Subcutaneous abdominal adipose tissue (tissue), 5 donors: ENCODE measurements around the gene IRF2.

Experiments
- H3K27ac ChIP-seq: one replicate; pipeline ENCODE4 v1.7.0; 2013; ENCODE audit warnings: low read depth, mild to moderate bottlenecking, inconsistent platforms, low read length, moderate library complexity
- H3K27me3 ChIP-seq, 5 donors: one replicate each; pipeline ENCODE4 v1.7.0; 2013; ENCODE audit warnings: low read length in 5 of 5, inconsistent platforms in 1 of 5; ENCODE audit not compliant: control insufficient read depth in 5 of 5, insufficient read depth in 4 of 5
- H3K36me3 ChIP-seq, 5 donors: one replicate each; pipeline ENCODE4 v1.7.0; 2013; ENCODE audit warnings: low read length in 5 of 5; ENCODE audit not compliant: control insufficient read depth in 5 of 5, insufficient read depth in 5 of 5
- H3K4me1 ChIP-seq, 5 donors: one replicate each; pipeline ENCODE4 v1.7.0; 2013; ENCODE audit warnings: low read length in 5 of 5, mild to moderate bottlenecking in 3 of 5, moderate library complexity in 1 of 5; ENCODE audit not compliant: control insufficient read depth in 5 of 5, insufficient read depth in 5 of 5
- H3K4me3 ChIP-seq, 5 donors: one replicate each; pipeline ENCODE4 v1.7.0; 2013; ENCODE audit warnings: low read length in 5 of 5, low read depth in 1 of 5
- H3K9ac ChIP-seq, 5 donors: one replicate each; pipeline ENCODE4 v1.7.0; 2013; ENCODE audit warnings: low read length in 5 of 5, mild to moderate bottlenecking in 4 of 5, moderate library complexity in 3 of 5
- H3K9me3 ChIP-seq, 5 donors: one replicate each; pipeline ENCODE4 v1.7.0; 2013; ENCODE audit warnings: low read length in 5 of 5; ENCODE audit not compliant: control insufficient read depth in 5 of 5
- donor health status: healthy.
- donor health status: healthy.
- donor health status: healthy.
- donor health status: healthy.
- donor health status: healthy.

The IRF2 gene

DNA sequence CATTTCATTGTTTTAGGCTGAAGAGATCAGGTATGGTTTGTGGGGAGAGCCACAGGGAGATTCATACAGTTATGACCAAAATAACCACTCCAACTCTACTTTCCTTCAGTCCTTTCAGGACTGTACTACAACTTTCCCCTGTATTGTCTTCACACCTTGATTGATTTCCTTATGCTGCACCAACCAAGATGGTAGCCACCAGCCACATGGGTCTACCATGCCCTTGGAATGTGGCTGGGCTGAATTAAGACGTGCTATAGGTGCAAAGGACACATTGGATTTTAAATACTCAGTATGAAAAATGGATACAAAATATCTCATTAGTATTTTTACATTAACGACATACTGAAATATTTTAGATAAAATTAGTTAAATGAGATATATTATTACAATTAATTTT lies 11.2 kb downstream of the IRF2 start:
- no peak overlapping the region for H3K4me3 ChIP-seq
- H3K27ac ChIP-seq, result no peak overlapping the region
- no peak overlapping the region for H3K9ac ChIP-seq
- no peaks in the 10 kb centered on the region for H3K27me3 ChIP-seq
- peaks cover 0 to 22% (median 12%) of the 10 kb centered on the region in 5 donors for H3K4me1 ChIP-seq
- no peaks in the 10 kb centered on the region for H3K9me3 ChIP-seq
- H3K36me3 ChIP-seq, result peaks cover 0 to 5% (median 0%) of the 10 kb centered on the region in 5 donors

DNA sequence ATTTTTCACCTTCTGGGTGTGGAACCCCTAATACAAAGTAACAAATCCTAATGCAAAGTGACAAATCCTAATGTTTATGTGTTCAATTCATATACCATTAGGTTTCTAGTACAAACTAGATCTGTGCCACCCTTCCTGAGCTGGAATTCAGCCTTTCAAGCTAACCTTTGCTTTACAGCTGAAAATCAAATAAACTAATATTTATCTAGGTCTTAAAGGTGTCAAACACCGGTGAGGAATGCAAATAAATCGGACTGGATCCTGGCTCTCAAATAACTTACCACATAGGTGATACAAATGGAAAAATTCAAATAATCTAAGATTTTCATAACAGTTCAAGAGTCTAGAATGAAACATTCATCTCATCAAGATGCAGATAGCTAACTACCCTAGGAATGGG lies 11.6 kb downstream of the IRF2 start:
- Histone ChIP-seq H3K9me3 (no peaks in the 10 kb centered on the region), H3K4me3 (no peak overlapping the region), H3K9ac (no peak overlapping the region), H3K36me3 (peaks cover 0 to 5% (median 0%) of the 10 kb centered on the region in 5 donors), H3K27me3 (no peaks in the 10 kb centered on the region), H3K27ac (no peak overlapping the region), H3K4me1 (peaks cover 0 to 26% (median 16%) of the 10 kb centered on the region in 5 donors)

DNA sequence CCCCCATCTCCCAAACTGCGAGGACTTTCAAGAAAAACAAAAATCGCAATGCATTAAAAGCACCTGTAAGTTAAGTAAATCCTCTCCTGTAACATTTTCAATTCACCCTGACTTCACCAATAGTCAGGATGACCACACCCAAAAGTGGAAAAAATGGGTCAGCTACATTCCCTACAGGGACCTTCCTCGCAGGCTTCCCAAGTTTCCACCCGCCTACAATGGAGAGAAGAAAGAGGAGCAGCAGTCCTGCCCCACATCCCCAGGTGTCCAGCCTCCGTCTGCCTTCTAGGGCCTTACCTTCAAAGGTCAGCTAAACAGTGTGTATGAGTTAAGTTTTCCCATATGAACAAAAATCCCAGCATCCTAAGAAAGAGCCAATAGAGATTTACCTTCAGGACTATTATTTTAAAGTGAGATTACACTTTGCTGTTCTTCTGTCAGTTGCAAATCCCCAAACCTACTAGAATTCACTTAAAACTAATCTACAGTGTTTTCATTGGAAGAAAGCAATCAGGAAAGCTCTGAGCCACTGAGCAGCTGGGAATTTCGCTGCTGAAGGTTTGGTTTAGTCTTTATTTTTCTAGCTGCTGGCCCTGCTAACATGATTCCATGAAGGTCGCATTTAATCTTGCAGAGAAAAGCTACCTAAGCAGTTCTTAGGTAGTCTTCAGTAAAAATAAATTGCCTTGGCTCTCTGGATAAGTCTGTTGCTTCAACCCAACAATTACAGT lies 12.5 kb downstream of the IRF2 start:
- no peak overlapping the region for H3K27ac ChIP-seq
- H3K4me1 ChIP-seq, result peaks cover 0 to 29% (median 21%) of the 10 kb centered on the region in 5 donors
- no peak overlapping the region for H3K9ac ChIP-seq
- H3K36me3 ChIP-seq, result peaks cover 0 to 5% (median 0%) of the 10 kb centered on the region in 5 donors
- no peaks in the 10 kb centered on the region for H3K27me3 ChIP-seq
- H3K4me3 ChIP-seq, result no peak overlapping the region
- H3K9me3 ChIP-seq, result no peaks in the 10 kb centered on the region

DNA sequence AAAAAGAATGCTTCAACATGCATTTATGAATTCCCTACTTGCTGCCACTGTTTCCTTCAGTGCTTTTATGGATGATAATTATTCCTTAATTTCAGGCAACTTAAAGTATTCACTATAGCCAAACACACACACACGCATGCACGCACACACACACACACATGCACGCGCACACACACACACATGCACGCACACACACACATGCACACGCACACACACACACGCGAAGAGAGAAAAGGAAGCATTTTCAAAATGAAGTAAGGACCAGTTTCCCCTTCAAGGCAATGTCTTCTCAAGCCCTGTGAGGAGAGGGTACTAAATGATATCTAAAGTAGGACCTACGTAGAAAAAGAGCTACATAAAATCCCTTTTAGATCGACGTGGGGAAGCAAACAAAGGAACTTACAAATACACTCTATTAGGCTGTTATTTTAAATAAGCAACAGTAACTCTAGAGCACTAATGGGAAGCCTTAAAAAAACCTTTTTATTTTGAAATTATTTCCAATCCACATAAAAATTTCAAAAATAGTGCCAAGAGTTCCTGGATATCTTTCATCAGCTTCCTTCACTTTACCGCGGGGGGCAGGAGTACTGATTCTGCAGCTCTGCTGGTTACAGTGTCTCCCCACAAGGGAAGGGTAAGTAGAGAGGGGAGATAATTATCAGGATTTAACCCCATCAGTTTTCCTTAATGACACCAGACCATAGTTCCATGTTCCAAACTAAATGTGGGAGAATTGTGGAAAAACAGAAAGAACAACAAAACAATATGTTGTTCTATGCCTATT lies 13.7 kb downstream of the IRF2 start:
- peaks cover 0 to 29% (median 21%) of the 10 kb centered on the region in 5 donors for H3K4me1 ChIP-seq
- H3K9me3 ChIP-seq, result no peaks in the 10 kb centered on the region
- H3K27ac ChIP-seq, result no peak overlapping the region
- no peak overlapping the region for H3K9ac ChIP-seq
- H3K4me3 ChIP-seq, result no peak overlapping the region
- no peaks in the 10 kb centered on the region for H3K27me3 ChIP-seq
- peaks cover 0 to 13% (median 3%) of the 10 kb centered on the region in 5 donors for H3K36me3 ChIP-seq

DNA sequence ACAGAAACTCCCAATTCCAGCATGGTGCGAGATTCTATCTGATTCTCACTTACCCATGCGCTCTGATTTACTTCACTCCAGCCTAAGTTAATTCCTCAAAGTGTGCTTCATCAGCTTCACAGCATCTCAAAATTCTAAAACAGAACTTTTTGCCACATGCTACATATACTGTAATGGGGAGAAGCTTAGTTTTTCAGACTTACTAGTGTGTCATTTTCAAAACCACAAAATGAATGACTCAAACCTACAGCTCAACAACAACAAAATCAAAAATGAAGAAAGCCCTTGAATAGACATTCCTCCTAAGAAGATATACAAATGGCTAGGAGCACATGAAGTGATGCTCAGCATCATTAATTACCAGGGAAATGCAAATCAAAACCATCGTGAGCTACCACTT lies 14.9 kb downstream of the IRF2 start:
- Histone ChIP-seq H3K9ac (no peak overlapping the region), H3K4me1 (peaks cover 0 to 23% (median 19%) of the 10 kb centered on the region in 5 donors), H3K27me3 (no peaks in the 10 kb centered on the region)

DNA sequence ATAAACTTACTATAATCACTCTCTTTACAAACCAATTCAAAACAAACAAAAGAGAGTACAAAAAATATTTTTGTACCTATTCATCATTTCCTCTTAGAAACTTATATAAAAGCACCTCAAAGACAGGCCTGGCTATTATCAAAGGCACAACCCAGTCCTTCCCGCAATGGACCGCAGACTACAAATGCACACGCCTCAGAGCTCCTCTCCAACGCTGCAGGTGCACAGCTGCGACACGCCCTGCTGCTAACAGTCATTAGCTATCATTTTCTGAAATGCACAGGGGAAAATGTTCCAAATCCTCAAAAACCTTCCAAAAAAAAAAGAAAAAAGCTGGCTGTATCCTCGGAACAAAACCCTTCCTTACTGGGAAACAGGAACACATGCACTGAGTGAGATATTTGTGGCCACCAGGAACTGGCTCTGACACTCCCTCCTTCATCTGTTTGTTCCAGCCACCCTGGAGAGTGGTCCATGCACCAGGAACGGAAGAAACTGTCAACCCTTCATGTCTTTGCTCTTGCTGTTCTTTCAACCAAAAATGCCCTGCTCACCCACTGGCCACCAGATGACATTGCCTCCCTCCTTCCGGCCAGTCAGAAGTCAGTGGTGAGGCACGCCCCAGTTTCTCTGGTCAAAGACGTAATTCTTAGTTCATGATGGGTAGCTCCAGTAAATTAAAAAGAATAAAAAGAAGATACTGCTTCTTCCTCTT lies 16.7 kb downstream of the IRF2 start:
- H3K4me1 ChIP-seq, result peaks cover 6 to 38% (median 30%) of the 10 kb centered on the region in 5 donors
- H3K4me3 ChIP-seq, result no peak overlapping the region
- no peak overlapping the region for H3K9ac ChIP-seq
- H3K27me3 ChIP-seq, result no peaks in the 10 kb centered on the region
- no peak overlapping the region for H3K27ac ChIP-seq
- no peaks in the 10 kb centered on the region for H3K9me3 ChIP-seq
- peaks cover 0 to 13% (median 2%) of the 10 kb centered on the region in 5 donors for H3K36me3 ChIP-seq

More for the DNA sequence above, 14.9 kb downstream of the IRF2 start:
- Histone ChIP-seq H3K36me3 (peaks cover 0 to 13% (median 3%) of the 10 kb centered on the region in 5 donors), H3K9me3 (no peaks in the 10 kb centered on the region), H3K4me3 (no peak overlapping the region), H3K27ac (no peak overlapping the region)

DNA sequence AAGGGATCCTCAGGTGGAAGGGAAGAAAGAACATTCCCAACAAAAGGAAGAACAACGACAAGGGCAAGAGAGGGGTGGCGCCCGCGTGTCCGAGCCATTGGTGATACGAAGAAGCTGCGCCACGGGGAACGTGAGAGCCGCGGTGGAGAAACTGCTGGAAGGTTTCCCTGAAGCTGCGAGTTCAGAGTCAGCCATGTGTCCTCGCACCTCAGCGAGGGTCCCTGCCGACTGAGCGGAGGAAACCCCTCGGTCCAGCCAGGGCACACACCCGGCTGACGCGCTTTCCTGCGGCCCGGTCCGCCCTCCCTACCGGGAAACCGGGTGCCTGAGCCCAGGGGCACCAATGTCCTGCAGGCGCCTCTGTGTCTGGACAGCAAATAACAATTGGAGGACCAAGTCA lies 18.0 kb downstream of the IRF2 start:
- Histone ChIP-seq H3K4me3 (no peak overlapping the region), H3K27ac (no peak overlapping the region), H3K9me3 (no peaks in the 10 kb centered on the region), H3K4me1 (peaks cover 10 to 47% (median 38%) of the 10 kb centered on the region in 5 donors), H3K9ac (no peak overlapping the region), H3K36me3 (peaks cover 0 to 13% (median 3%) of the 10 kb centered on the region in 5 donors), H3K27me3 (no peaks in the 10 kb centered on the region)

DNA sequence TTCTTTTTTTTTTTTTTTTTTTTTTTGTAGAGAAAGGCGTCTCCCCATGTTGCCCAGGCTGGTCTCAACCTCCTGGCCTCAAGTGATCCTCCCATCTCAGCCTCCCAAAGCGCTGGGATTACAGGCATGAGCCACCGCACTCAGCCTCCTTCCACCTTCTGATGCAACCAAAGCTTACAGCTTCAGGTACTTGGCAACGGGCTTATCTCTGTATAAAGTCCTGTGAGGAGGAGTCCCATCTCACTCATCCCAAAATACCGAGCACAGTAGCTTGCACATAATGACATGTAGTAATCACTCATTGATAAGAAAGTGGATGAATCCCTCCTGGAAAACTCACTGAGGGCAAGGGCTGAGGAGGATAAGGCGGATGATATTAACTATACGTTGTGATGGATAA lies 19.1 kb downstream of the IRF2 start:
- Histone ChIP-seq H3K9ac (no peak overlapping the region), H3K4me3 (no peak overlapping the region), H3K4me1 (peaks cover 12 to 48% (median 40%) of the 10 kb centered on the region in 5 donors)

DNA sequence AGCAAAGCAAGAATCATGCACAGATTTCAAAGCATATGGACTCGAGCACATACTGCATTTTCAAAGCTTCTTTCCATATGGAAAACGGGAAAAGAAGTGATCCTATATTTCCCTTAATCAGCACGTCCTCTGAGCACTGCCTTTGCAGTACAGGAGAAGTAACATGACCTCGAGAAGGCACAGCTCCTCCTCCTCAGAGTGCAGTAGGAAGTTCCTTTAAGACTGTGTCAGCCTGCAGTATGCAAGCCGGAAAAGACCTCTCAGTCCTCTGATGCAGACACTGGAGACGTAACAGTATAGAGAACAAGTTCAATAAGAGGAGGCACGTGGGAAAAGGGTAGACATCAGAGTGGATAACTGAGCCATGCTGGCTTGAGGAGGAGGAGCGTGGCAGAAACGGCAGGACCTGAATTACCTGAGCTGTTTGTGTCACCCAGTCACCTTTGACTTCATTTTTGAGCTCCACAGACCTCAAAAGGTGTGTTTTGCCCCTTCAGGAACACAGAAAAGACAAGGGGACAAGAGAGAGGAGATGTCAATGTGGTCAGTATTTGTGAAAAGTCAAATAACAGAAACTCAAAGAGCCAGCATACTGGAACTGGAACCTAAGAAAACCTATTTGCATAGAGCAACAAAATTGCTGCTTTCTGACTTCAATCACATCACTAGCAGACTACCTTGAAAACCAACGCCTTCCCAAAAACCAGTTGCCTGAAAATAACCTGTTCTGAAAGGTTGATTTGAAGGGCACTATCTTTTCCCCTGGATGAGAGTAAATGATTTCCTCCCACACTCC lies 20.8 kb downstream of the IRF2 start:
- Histone ChIP-seq H3K27ac (peak overlapping the region; percentile 13), H3K36me3 (peaks cover 0 to 13% (median 3%) of the 10 kb centered on the region in 5 donors), H3K4me3 (no peak overlapping the region), H3K4me1 (peaks cover 18 to 64% (median 56%) of the 10 kb centered on the region in 5 donors), H3K9ac (peak overlapping the region in 1 of 5 donors; percentile 51), H3K9me3 (no peaks in the 10 kb centered on the region), H3K27me3 (no peaks in the 10 kb centered on the region)

More for the DNA sequence above, 19.1 kb downstream of the IRF2 start:
- no peaks in the 10 kb centered on the region for H3K27me3 ChIP-seq
- no peaks in the 10 kb centered on the region for H3K9me3 ChIP-seq
- peaks cover 0 to 13% (median 3%) of the 10 kb centered on the region in 5 donors for H3K36me3 ChIP-seq
- H3K27ac ChIP-seq, result no peak overlapping the region
